ENCODE data around the gene NELFA.

Gene NELFA

DNA sequence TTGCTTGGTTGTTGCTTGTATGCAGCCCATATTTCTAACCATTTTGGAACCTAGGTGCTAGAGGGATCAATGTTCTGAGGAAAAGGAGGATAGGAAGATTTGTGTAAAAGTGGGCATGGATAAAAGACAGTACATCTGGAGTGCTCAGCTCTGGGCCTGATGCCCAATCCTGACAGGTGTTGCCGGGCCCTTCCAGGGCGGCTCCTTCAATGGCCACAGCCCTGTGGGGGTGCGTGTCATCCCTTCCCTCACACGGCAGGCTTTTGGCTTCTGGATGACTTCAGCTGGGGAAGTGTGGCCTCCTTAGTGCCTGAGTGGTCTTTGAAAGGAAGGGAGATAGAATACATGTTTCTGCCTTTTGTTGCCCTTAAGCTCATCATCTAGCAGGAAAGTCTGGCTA lies 47.2 kb downstream of the NELFA start:
- no peak for DNase-seq

DNA sequence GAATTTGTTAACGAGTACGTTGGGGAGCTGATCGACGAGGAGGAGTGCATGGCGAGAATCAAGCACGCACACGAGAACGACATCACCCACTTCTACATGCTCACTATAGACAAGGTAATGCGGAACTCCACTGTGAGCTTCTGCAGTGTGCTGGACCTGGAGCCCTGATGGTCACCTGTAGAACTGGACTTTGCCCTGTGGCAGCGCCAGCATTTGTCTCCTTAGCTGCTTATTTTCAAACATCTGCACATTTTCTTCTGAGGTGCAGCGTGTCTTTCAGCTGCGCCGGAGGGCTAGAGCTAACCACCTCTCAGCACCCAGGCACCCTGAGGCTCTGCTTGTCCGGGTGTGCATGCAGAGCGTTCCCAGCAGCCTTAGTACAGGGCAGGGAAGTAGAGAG lies 47.7 kb downstream of the NELFA start:
- DNase-seq, result no peak

GRCh38 chr4:1960170-1960825 lies 48.5 kb downstream of the NELFA start:
- DNase-seq, result no peak

DNA sequence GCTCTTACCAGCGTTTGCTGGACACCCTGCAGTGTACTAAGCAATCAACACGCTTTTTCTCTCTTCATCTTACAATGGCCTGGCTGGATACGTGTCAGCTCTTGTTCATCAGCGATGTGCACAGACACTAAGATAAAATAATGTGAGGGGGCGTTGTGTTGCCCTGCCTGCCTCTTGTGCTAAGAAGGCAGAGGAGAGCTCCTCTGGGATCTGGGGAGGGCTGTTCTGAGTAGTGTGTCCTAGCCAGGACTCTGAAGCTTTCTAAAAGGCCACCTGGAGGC lies 49.7 kb downstream of the NELFA start:
- DNase-seq, result no peak

GRCh38 chr4:1958276-1959103 lies 50.3 kb downstream of the NELFA start:
- DNase-seq, result no peak

- DNase-seq, result no peak
Observed at GRCh38 chr4:1956631-1957030, 52.1 kb downstream of the NELFA start.

- DNase-seq, result no peak
Observed at GRCh38 chr4:1953335-1953734, 55.4 kb downstream of the NELFA start.

- no peak for DNase-seq
Observed at GRCh38 chr4:1952719-1953118, 56.1 kb downstream of the NELFA start.

DNA sequence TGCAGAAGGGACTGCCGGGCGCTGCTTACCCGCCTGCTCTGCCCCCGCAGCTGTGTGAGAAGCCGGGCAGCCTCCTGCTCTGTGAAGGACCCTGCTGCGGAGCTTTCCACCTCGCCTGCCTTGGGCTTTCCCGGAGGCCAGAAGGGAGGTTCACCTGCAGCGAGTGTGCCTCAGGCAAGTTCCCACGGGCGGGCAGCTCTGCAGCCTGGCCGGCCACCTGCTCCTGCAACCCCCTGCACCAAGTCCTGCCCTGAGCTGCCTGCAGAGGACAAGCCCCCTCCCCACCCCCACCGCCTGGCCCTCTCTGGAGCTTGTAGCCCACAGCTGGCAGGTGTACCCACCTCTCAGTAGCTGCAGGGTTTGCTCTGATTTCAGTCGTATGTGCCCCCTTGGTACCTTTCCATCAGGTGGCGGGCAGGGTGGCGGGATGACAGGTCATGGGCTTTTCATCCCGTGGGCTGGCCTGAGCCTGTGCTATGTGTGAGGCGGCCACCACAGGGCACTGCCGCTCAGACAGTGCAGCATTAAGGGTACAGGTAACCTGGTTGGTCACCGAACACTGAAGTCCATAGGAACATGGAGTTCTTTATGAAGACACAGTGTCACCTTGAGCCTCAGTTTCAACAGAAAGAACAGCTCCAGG lies 56.6 kb downstream of the NELFA start:
- no peak for DNase-seq

DNA sequence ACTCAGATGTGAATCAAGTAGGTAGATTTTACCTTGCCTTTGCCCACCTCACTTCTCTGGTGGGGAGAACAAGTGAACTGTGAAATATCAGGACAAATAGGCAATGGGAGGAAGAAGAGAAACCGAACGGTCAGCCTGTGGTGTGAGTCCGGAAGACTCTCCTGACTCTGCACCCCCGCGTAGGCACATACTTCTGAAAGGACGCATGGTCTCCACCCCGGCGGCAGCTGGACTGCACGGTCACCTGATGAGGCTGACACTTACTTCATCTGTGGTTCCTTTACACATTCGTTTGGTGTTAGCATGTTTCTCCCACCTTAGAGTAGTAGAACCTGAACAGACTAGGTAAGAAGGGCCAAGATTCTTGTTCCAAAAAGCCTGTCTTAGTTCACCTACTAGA lies 58.4 kb downstream of the NELFA start:
- no peak for DNase-seq

- DNase-seq, result no peak
Observed at GRCh38 chr4:1948892-1949436, 59.8 kb downstream of the NELFA start.

DNA sequence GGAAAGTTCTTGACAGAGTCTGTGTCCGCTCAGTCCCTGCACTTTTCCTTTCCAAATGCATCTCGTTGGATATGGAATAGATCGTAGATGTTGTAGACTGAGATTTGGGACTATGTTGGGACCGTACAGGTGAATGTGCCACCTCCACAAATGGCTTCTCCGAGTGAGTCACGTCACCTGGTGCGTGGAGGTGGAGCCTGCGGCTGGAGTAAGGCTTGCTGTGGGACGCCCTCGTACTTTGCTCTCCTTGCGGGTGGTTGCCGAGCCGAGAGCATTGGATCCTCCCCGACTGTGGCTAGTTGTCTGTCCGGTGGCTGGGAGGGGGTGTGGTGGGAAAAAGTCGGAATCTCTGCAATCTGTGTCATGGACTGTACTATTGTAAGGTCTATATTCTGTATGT lies 60.5 kb downstream of the NELFA start:
- no peak for DNase-seq

DNA sequence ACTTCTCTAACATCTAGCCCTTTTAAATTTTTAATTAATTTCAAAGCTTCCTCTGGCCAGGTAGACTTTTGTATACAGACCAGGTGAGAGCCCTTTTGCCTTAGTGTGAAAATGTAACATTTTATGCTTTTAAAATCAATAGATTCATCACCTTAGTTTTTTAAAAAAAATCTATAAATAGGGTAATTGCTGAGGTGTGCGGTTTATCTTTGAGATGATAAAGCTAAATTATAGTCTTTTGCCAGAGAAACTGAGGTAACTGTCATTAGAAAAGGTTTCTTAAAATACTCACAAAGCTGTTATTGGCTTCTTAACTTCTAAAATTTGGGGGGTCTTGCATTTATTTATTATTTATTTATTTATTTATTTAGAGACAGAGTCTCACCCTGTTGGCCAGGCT lies 62.9 kb downstream of the NELFA start:
- no peak for DNase-seq

- no peak for DNase-seq
Observed at GRCh38 chr4:1945124-1945895, 63.5 kb downstream of the NELFA start.

- no peak for DNase-seq
Observed at GRCh38 chr4:1943928-1944327, 64.8 kb downstream of the NELFA start.

- DNase-seq, result no peak
Observed at GRCh38 chr4:1940566-1940965, 68.2 kb downstream of the NELFA start.

DNA sequence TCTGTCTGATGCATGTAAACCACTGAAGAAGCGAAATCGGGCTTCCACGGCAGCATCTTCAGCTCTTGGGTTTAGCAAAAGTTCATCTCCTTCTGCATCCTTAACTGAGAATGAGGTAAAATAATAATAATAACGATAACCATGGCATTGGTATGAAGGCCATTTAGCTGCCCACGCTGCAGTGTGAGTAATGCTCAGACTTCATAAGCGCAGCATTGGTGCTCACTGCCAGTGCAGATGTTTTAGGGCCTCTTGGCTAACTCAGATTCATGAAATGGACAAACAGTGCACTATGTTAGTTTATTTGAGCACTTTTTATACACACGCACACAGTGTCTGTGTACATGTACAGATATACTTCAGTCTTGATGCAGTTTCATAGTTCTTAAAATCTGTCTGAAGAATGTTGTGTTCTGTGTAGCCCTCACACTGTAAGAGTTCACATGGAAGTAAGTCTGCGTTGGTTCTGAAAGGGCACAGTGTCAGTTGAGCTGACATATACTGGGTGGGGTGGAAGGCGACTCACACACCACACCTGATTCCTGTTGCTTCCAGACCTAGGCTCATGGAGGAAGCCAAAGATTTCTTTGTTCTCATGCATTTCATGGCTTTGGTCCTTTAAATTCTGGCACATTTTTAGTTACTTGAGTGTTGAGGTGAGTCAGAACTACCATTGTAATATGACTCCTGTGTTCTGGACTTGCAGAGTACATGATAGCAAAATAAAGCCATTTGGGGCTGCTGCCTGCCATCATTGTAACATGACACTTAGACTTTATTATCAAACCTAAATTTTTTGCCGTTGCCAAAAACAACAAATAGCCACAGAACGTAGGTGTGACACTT lies 68.9 kb downstream of the NELFA start:
- no peak for DNase-seq

GRCh38 chr4:1938027-1938426 lies 70.7 kb downstream of the NELFA start:
- no peak for DNase-seq

- no peak for DNase-seq
Observed at GRCh38 chr4:1937550-1937949, 71.2 kb downstream of the NELFA start.

GRCh38 chr4:1933700-1934099 lies 75.1 kb downstream of the NELFA start:
- DNase-seq, result no peak

DNA sequence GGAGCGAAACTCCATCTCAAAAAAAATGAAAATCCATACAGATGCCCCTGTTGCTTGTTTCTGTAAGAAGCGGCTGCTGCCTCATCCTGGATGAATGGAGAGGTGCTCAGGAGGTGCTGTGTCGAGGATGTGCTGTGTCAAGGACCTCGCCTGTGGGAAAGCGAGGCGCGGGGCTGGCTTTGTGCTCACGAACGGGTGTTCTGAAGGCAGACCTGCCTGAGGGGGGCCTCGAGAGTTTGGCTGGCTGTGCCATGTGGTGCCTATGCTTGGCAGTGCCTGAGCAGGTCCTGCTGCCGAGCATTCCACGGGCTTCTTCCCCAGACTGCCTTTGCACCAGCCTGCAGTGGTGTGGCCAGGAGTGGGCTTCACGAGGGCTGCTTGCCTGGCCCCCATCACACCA lies 76.0 kb downstream of the NELFA start:
- DNase-seq, result no peak
